Transverse colon (tissue), 4 donors: ENCODE results near the gene SYNJ2. TPM values are rescaled to one million over a fixed set of nuclear protein-coding genes. Genes with fewer than 3 reads are reported as not detected.

ENCODE experiments used
- DNase-seq: peaks from one replicate; pipeline ENCODE4 v3.0.0-alpha.2; 2019
- H3K27ac ChIP-seq, 4 donors: fragments of 200-600 bp; sonication (generic); 2 replicates each; pipeline ENCODE4 v1.5.1; 2016 to 2018; ENCODE audit warnings: inconsistent platforms in 4 of 4
- H3K27me3 ChIP-seq: fragments of 200-600 bp; sonication (generic); 2 replicates; pipeline ENCODE4 v1.5.1; 2017; ENCODE audit warnings: inconsistent platforms
- H3K36me3 ChIP-seq, 4 donors: fragments of 200-600 bp; sonication (generic); 2 replicates each; pipeline ENCODE4 v1.5.1; 2017 to 2019; ENCODE audit warnings: inconsistent platforms in 4 of 4
- H3K4me1 ChIP-seq, 4 donors: fragments of 200-600 bp; sonication (generic); 2 replicates each; pipeline ENCODE4 v1.5.1; 2017 to 2020; ENCODE audit warnings: inconsistent platforms in 4 of 4
- H3K4me3 ChIP-seq, 4 donors: fragments of 200-600 bp; sonication (generic); 1 replicate in 1 of 4; 2 replicates in 3 of 4; pipeline versions ENCODE4 v1.5.1 to v1.6.1; 2017 to 2019; ENCODE audit warnings: inconsistent platforms in 4 of 4
- H3K9me3 ChIP-seq, 2 donors: fragments of 200-600 bp; sonication (generic); 2 replicates each; pipeline ENCODE4 v1.5.1; 2017 to 2019; ENCODE audit warnings: inconsistent platforms in 2 of 2
- EP300 ChIP-seq: sonication (generic); formaldehyde crosslinking; IDR thresholded peaks from one replicate; pipeline ENCODE4 v1.6.1; 2017; ENCODE audit warnings: antibody characterized with exemption, low read depth
- POLR2A ChIP-seq: fragments of 450-650 bp; IDR thresholded peaks from one replicate; pipeline ENCODE4 v1.6.1; 2016; ENCODE audit warnings: antibody characterized with exemption, mild to moderate bottlenecking, moderate library complexity
- POLR2AphosphoS5 ChIP-seq, 3 donors: sonication (generic); formaldehyde crosslinking; IDR thresholded peaks; one replicate each; pipeline ENCODE4 v1.6.1; 2016; ENCODE audit warnings: antibody characterized with exemption in 3 of 3
- WGBS, 2 donors: methylation state at CpG; one replicate each; pipeline ENCODE4 v1.1.5; 2018; ENCODE audit warnings: low coverage in 1 of 2; 5-methylcytosine and 5-hydroxymethylcytosine counted together
- in situ Hi-C, 4 donors: fragments of 200-750 bp; cut with MboI; loops; one replicate each; pipeline versions ENCODE4 v1.15.0 to v1.15.1; 2017; ENCODE audit warnings: low sequenced_read_pairs in 3 of 4, low pct_ligation_motif_present in 1 of 4, low pct_unique_long_range_greater_than_20kb in 1 of 4
- intact Hi-C: fragments of 100-400 bp; cut with DNase I; formaldehyde crosslinking; loops from one replicate; pipeline ENCODE4 v1.15.1; 2023; ENCODE audit warnings: low total_unique reads
- total RNA-seq, 4 donors: library from RNA; depleted of rRNA; stranded (reverse); fragments of >200 nt; gene quantifications; one replicate each; pipeline ENCODE4 v1.1.0, GENCODE V29; 2016
- TF ChIP-seq, protein P1 (sequence below), 5 experiments: fragments of 200-600 bp in 3 of 5; fragments of 450-650 bp in 2 of 5; sonication (generic) in 3 of 5; IDR thresholded peaks; 1 replicate in 2 of 5; 2 replicates in 3 of 5; pipeline ENCODE4 v1.5.1; 2016 to 2017; ENCODE audit warnings: antibody characterized with exemption in 5 of 5, inconsistent platforms in 3 of 5, mild to moderate bottlenecking in 2 of 5, moderate library complexity in 1 of 5

The SYNJ2 gene
- total RNA-seq, 4 donors from 2014 or later = 27.8 to 42.6 (median 31.8) TPM

DNA sequence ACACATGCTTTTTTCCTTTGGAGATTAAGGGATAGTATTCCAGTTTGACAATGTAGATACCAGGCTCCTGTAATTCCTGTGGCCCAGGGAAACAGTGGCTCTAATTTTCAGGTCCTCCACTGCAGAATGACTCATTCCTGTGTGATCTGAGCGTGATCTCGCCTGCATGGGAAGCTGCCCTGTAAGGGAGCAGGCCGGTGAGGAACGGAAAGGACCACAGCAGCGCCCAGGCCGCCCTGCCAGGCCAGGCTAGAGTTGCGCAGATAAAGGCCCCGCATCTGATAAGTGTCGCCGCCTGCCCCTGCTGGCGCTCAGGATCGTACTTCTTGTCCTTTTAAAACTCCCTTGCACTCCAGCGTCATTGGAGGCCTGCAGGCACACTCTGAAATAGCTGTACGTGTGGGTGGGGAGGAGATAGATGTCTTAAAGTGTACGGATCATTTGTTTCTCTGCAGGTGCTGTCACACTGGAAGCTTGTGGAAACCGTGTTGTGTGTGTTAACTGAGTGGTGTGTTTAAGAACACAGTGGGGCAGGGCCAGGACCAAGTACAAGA is 60.7 kb downstream of the SYNJ2 start:
- intact Hi-C loops = no loop called here
- no peak for DNase-seq
- H3K4me3 ChIP-seq = no peak overlapping the region
- 79 to 90% methylated on average over 9 to 15 of the region's 16 CpGs for WGBS, 2 donors
- TF ChIP-seq POLR2A (no peak), POLR2AphosphoS5 (IDR thresholded peaks at IDR 0.05) (no peak), EP300 (no peak)
- TF ChIP-seq, protein P1, sequence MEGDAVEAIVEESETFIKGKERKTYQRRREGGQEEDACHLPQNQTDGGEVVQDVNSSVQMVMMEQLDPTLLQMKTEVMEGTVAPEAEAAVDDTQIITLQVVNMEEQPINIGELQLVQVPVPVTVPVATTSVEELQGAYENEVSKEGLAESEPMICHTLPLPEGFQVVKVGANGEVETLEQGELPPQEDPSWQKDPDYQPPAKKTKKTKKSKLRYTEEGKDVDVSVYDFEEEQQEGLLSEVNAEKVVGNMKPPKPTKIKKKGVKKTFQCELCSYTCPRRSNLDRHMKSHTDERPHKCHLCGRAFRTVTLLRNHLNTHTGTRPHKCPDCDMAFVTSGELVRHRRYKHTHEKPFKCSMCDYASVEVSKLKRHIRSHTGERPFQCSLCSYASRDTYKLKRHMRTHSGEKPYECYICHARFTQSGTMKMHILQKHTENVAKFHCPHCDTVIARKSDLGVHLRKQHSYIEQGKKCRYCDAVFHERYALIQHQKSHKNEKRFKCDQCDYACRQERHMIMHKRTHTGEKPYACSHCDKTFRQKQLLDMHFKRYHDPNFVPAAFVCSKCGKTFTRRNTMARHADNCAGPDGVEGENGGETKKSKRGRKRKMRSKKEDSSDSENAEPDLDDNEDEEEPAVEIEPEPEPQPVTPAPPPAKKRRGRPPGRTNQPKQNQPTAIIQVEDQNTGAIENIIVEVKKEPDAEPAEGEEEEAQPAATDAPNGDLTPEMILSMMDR (IDR thresholded peaks at IDR 0.05) = no peak
- no peaks in the 10 kb centered on the region for H3K27me3 ChIP-seq
- no peaks in the 10 kb centered on the region for H3K36me3 ChIP-seq
- H3K4me1 ChIP-seq = peaks cover 10 to 44% (median 34%) of the 10 kb centered on the region in 4 donors
- in situ Hi-C loops = no loop called here
- peak overlapping the region; percentile 3 to 79 (median 59) for H3K27ac ChIP-seq
- no peaks in the 10 kb centered on the region for H3K9me3 ChIP-seq

DNA sequence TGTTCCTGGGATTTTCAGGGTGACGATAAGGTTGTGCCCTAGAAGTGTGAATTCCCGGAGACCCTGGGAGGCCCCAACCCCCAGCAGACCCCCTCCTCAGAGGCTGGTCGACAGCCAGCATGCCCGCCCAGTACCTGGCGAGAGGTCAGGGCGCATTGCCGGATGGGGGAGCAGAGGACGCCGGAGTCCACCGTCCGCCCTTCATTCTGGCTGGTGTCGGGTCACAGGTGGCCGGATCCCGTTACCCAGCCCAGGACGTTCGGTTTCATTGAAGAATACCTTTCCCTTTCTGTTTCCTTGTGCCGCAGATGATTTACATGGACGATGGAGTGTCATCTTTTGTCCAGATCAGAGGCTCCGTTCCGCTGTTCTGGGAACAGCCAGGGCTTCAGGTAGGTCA is 61.3 kb downstream of the SYNJ2 start:
- TF ChIP-seq EP300 (no peak), POLR2A (no peak), POLR2AphosphoS5 (IDR thresholded peaks at IDR 0.05) (no peak)
- TF ChIP-seq, protein P1 (IDR thresholded peaks at IDR 0.05) = no peak
- DNase-seq = no peak
- H3K27me3 ChIP-seq = no peaks in the 10 kb centered on the region
- H3K9me3 ChIP-seq = no peaks in the 10 kb centered on the region
- intact Hi-C loops (no loop called here), in situ Hi-C loops (no loop called here)
- 97% methylated on average over 18 of the region's 20 CpGs; no CpG with 5 or more reads in 1 of the 2 donors for WGBS, 2 donors
- H3K36me3 ChIP-seq = no peaks in the 10 kb centered on the region
- no peak overlapping the region for H3K4me3 ChIP-seq
- peaks cover 10 to 45% (median 34%) of the 10 kb centered on the region in 4 donors for H3K4me1 ChIP-seq
- H3K27ac ChIP-seq = peak overlapping the region in 3 of 4 donors; percentile 56 to 79 (median 62)

DNA sequence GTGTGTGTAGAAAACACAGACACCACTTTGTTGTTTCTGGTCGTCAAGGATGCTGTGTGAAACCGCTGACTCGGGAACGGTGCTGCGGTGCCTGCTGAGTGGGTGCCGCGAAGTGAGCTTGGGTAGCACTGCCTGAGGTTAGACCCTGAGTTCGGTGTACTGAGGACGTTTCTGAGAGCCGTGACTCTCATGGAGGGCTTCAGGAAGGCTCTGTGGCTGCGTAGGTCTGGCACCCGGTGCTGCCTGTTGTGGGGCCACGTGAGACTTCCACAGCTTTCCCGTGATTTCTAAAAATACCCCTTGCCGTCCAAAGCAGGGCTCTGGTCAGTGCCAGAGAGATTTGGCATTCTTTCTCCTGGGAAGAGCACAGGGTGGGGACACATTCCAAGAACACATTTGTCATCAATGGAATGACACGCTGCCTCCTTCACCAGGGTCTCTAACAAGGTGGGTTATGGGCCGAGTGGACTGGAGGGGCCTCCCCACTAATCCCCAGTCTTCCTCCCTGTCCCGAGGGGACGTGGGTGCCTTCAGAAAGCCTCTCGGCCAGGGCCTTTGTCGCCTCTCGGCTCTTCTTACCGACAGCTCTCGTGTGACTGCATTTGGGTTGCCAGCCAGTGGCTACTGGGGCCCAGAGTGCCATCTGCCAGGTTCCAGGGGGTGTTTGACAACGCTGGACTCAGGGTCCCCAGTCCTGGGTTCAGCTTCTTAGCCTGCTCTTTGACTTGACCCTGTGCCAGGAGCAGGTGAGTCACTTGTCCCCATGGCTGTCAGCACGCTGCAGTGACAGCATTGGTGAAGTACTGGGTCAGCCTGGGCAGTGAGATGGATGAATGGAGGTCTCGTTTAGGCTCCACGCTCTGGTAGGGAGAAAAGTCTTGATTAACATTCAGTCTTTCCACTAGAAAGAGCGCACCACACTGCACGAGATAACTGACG is 62.2 kb downstream of the SYNJ2 start:
- Histone ChIP-seq H3K27me3 (no peaks in the 10 kb centered on the region), H3K4me3 (no peak overlapping the region), H3K27ac (peak overlapping the region; percentile 44 to 66 (median 50)), H3K36me3 (no peaks in the 10 kb centered on the region), H3K9me3 (no peaks in the 10 kb centered on the region), H3K4me1 (peaks cover 10 to 45% (median 34%) of the 10 kb centered on the region in 4 donors)
- 84% methylated on average over 31 of the region's 31 CpGs; no CpG with 5 or more reads in 1 of the 2 donors for WGBS, 2 donors
- intact Hi-C loops = no loop called here
- in situ Hi-C loops = no loop called here
- TF ChIP-seq POLR2A = no peak
- no peak for TF ChIP-seq POLR2AphosphoS5 (IDR thresholded peaks at IDR 0.05)
- TF ChIP-seq, protein P1 (IDR thresholded peaks at IDR 0.05) = no peak
- TF ChIP-seq EP300 = no peak
- peak; percentile 64 for DNase-seq

DNA sequence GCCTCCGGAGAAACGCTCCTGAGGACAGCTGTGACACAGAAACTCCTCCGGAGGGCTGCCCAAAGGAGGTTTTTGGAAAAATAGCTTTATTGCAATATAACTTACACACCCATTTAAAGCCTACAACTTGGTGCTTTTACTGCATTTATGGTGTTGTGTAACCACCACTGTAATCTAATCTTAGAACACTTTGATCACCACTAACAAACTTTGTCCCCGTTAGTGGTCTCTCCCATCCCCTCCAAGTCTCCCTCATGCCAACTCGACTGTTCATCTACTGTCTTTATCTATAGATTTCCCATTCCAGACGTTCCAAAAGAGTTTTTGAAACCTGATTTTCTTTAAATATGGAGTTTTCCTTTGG is 62.8 kb downstream of the SYNJ2 start:
- no peak for DNase-seq
- H3K4me1 ChIP-seq = peaks cover 10 to 42% (median 31%) of the 10 kb centered on the region in 4 donors
- intact Hi-C loops = no loop called here
- no peaks in the 10 kb centered on the region for H3K36me3 ChIP-seq
- TF ChIP-seq EP300 (no peak), POLR2AphosphoS5 (IDR thresholded peaks at IDR 0.05) (no peak), POLR2A (no peak)
- TF ChIP-seq, protein P1 (IDR thresholded peaks at IDR 0.05) = no peak
- peak overlapping the region; percentile 44 to 66 (median 50) for H3K27ac ChIP-seq
- in situ Hi-C loops = no loop called here
- no peaks in the 10 kb centered on the region for H3K9me3 ChIP-seq
- no peak overlapping the region for H3K4me3 ChIP-seq
- WGBS, 2 donors = 65% methylated on average over 6 of the region's 6 CpGs; no CpG with 5 or more reads in 1 of the 2 donors
- no peaks in the 10 kb centered on the region for H3K27me3 ChIP-seq
